GM06990 (cell line): Measurements from ENCODE around the gene NCOR1.

Experiments
- DNase-seq: peaks from one replicate; pipeline ENCODE4 v3.0.0-alpha.2; 2011; ENCODE audit not compliant: insufficient read length; ENCODE audit errors: extremely low read depth
- H3K27me3 ChIP-seq: replicated peaks from 2 replicates; pipeline ENCODE4 v1.6.0; 2011; ENCODE audit warnings: low read length; ENCODE audit not compliant: control insufficient read depth, insufficient read depth
- H3K36me3 ChIP-seq: 2 replicates; pipeline ENCODE4 v1.5.1; 2011; ENCODE audit warnings: low read length; ENCODE audit not compliant: control insufficient read depth, insufficient read depth
- H3K4me3 ChIP-seq: replicated peaks from 2 replicates; pipeline ENCODE4 v1.5.1; 2011; ENCODE audit warnings: low read depth, mild to moderate bottlenecking, control low read depth, low read length
- CTCF ChIP-seq: IDR thresholded peaks from 2 replicates; pipeline ENCODE4 v1.5.1; 2011; ENCODE audit warnings: low read length, control low read depth, mild to moderate bottlenecking, inconsistent platforms; ENCODE audit not compliant: insufficient read depth, poor library complexity, severe bottlenecking

NCOR1 gene

GRCh38 chr17:16190703-16191360 lies 24.5 kb downstream of the NCOR1 start:
- no peak for TF ChIP-seq CTCF
- no peaks in the 10 kb centered on the region for H3K27me3 ChIP-seq
- H3K4me3 ChIP-seq = no peak overlapping the region
- no peak for DNase-seq
- H3K36me3 ChIP-seq = peaks cover 4% of the 10 kb centered on the region

GRCh38 chr17:16189791-16190348 lies 25.5 kb downstream of the NCOR1 start:
- H3K27me3 ChIP-seq = no peaks in the 10 kb centered on the region
- H3K4me3 ChIP-seq = no peak overlapping the region
- no peak for DNase-seq
- peaks cover 4% of the 10 kb centered on the region for H3K36me3 ChIP-seq
- no peak for TF ChIP-seq CTCF

- no peak for TF ChIP-seq CTCF
- Histone ChIP-seq H3K4me3 (no peak overlapping the region), H3K36me3 (peaks cover 3% of the 10 kb centered on the region; the same call in 1 of the 2 replicates), H3K27me3 (no peaks in the 10 kb centered on the region)
- DNase-seq = no peak
Observed at GRCh38 chr17:16187642-16188041, 27.7 kb downstream of the NCOR1 start.

- Histone ChIP-seq H3K4me3 (no peak overlapping the region), H3K36me3 (peaks cover 2% of the 10 kb centered on the region; the same call in 1 of the 2 replicates), H3K27me3 (no peaks in the 10 kb centered on the region)
- no peak for DNase-seq
- TF ChIP-seq CTCF = no peak
Observed at GRCh38 chr17:16181581-16181980, 33.8 kb downstream of the NCOR1 start.

GRCh38 chr17:16178836-16179235 lies 36.5 kb downstream of the NCOR1 start:
- Histone ChIP-seq H3K4me3 (no peak overlapping the region), H3K27me3 (no peaks in the 10 kb centered on the region), H3K36me3 (no peaks in the 10 kb centered on the region)
- TF ChIP-seq CTCF = no peak
- no peak for DNase-seq
